PC-9 (cell line): ENCODE data around the gene TSFM. TPM values are rescaled to one million over a fixed set of nuclear protein-coding genes. Genes with fewer than 3 reads are reported as not detected.

Experiments used
- BruUV-seq: library from RNA; stranded (reverse); fragments of 400-500 nt; replicated peaks from 2 replicates; lab custom pipeline; 2021; lab: Mats Ljungman, UMichigan
- CTCF ChIA-PET: fragments of 300-600 bp; sonication (Branson Sonifier 250); formaldehyde crosslinking; loops from one replicate; lab custom pipeline; 2022; ENCODE audit warnings: antibody characterized with exemption; lab: Charles Lee
- POLR2A ChIA-PET: fragments of 300-600 bp; sonication (Branson Sonifier 250); formaldehyde crosslinking; loops from one replicate; lab custom pipeline; 2022; ENCODE audit warnings: antibody characterized with exemption; ENCODE audit not compliant: unreplicated experiment; lab: Charles Lee
- DNase-seq, 2 experiments: peaks; one replicate each; pipeline versions ENCODE4 v3.0.0 to v3.0.0-alpha.2; 2015 to 2022; ENCODE audit warnings: mixed read lengths in 1 of 2
- H2AFZ ChIP-seq: fragments of 200-600 bp; sonication (generic); 2 replicates; pipeline ENCODE4 v1.8.1; 2017; ENCODE audit warnings: antibody characterized with exemption
- H3F3A ChIP-seq: fragments of 200-600 bp; sonication (generic); 2 replicates; pipeline ENCODE4 v1.8.1; 2017; ENCODE audit warnings: antibody characterized with exemption, mild to moderate bottlenecking, low read depth; ENCODE audit not compliant: insufficient read depth
- H3K27ac ChIP-seq: fragments of 200-600 bp; sonication (generic); 2 replicates; pipeline ENCODE4 v1.6.1; 2016; ENCODE audit warnings: mixed run types
- H3K27me3 ChIP-seq: fragments of 200-600 bp; sonication (generic); 2 replicates; pipeline ENCODE4 v1.6.1; 2016; ENCODE audit warnings: low read depth, mixed run types; ENCODE audit not compliant: insufficient read depth
- H3K36me3 ChIP-seq: fragments of 200-600 bp; sonication (generic); 2 replicates; pipeline ENCODE4 v1.6.1; 2016; ENCODE audit warnings: low read depth, mixed run types
- H3K4me1 ChIP-seq: fragments of 200-600 bp; sonication (generic); replicated peaks from 2 replicates; pipeline ENCODE4 v1.6.1; 2016; ENCODE audit warnings: mixed run types; ENCODE audit not compliant: insufficient read depth
- H3K4me2 ChIP-seq: fragments of 200-600 bp; sonication (generic); 2 replicates; pipeline ENCODE4 v1.6.1; 2017; ENCODE audit warnings: mixed run types
- H3K4me3 ChIP-seq: fragments of 200-600 bp; sonication (generic); 2 replicates; pipeline ENCODE4 v1.6.1; 2016; ENCODE audit warnings: mixed run types
- H3K79me2 ChIP-seq: fragments of 200-600 bp; sonication (generic); 2 replicates; pipeline ENCODE4 v1.6.1; 2017; ENCODE audit warnings: low read depth, mixed run types
- H3K9me2 ChIP-seq: fragments of 200-600 bp; sonication (generic); 2 replicates; pipeline ENCODE4 v1.8.1; 2017; ENCODE audit warnings: mild to moderate bottlenecking; ENCODE audit not compliant: insufficient read depth
- H3K9me3 ChIP-seq: fragments of 200-600 bp; sonication (generic); 2 replicates; pipeline ENCODE4 v1.8.1; 2016; ENCODE audit warnings: low read depth; ENCODE audit not compliant: insufficient read depth
- H4K20me1 ChIP-seq: fragments of 200-600 bp; sonication (generic); 2 replicates; pipeline ENCODE4 v1.8.1; 2017; ENCODE audit not compliant: insufficient read depth
- CTCF ChIP-seq: fragments of 200-600 bp; sonication (generic); conservative IDR thresholded peaks from 2 replicates; pipeline ENCODE4 v1.6.1; 2017; ENCODE audit warnings: mixed run types, antibody characterized with exemption, mild to moderate bottlenecking, moderate library complexity
- EZH2 ChIP-seq: fragments of 200-600 bp; sonication (generic); IDR thresholded peaks from 2 replicates; pipeline ENCODE4 v1.8.0; 2017; ENCODE audit warnings: antibody characterized with exemption, low read depth
- intact Hi-C: fragments of 100-400 bp; cut with micrococcal nuclease; formaldehyde crosslinking; loops from one replicate; pipeline ENCODE4 v1.10.0; 2022; ENCODE audit not compliant: unreplicated experiment
- total RNA-seq: library from RNA; stranded (reverse); gene quantifications from 2 replicates; pipeline ENCODE4 v1.2.3, GENCODE V29; 2021

TSFM gene
- total RNA-seq, 1 experiment from 2014 or later: 44.8 TPM

- Histone ChIP-seq H3K4me3 (no peak overlapping the region), H3K27ac (no peak overlapping the region), H2AFZ (no peak overlapping the region), H3K4me1 (no peaks in the 10 kb centered on the region), H3F3A (peaks cover 5% of the 10 kb centered on the region; the same call in 1 of the 2 replicates), H4K20me1 (no peaks in the 10 kb centered on the region), H3K27me3 (peaks cover 14% of the 10 kb centered on the region), H3K4me2 (no peak overlapping the region), H3K9me3 (no peaks in the 10 kb centered on the region), H3K36me3 (no peaks in the 10 kb centered on the region), H3K79me2 (no peaks in the 10 kb centered on the region), H3K9me2 (no peaks in the 10 kb centered on the region)
- intact Hi-C loops: no loop called here
- TF ChIP-seq EZH2 (no peak), CTCF (no peak)
- POLR2A ChIA-PET: no interaction called here
- CTCF ChIA-PET: no interaction called here
- BruUV-seq: no TSS peak
- DNase-seq: no peak
Measured at GRCh38 chr12:57737467-57738460, 44.8 kb upstream of the TSFM start.

GRCh38 chr12:57738661-57739237 is 43.8 kb upstream of the TSFM start, which contains the start of gene AGAP2:
Gene AGAP2 (minus strand): TSS chr12:57738742. CDS start chr12:57738246, 496 bp downstream.
- Histone ChIP-seq H2AFZ (no peak within 1 kb of the TSS), H4K20me1 (no peaks in the 10 kb centered on the region), H3K27ac (no peak within 1 kb of the TSS), H3K36me3 (no peaks in the 10 kb centered on the region), H3K79me2 (no peaks in the 10 kb centered on the region), H3K4me2 (no peak within 1 kb of the TSS), H3K4me1 (peaks cover 2% of the 10 kb centered on the region; the same call in 1 of the 2 replicates), H3K27me3 (peaks cover 14% of the 10 kb centered on the region), H3F3A (peaks cover 7% of the 10 kb centered on the region; the same call in 1 of the 2 replicates), H3K9me2 (no peaks in the 10 kb centered on the region), H3K9me3 (no peaks in the 10 kb centered on the region), H3K4me3 (no peak within 1 kb of the TSS)
- no TSS peak for BruUV-seq
- ChIA-PET CTCF (interaction anchor here (1.0 kb wide), 1 partner anchor 280 kb away, joined by 3 read pairs; the partner anchor contains the start of gene GLI1), POLR2A (interaction anchor here (0.7 kb wide), 1 partner anchor 13 kb away, joined by 10 read pairs; no protein-coding TSS in a partner anchor)
- DNase-seq: no peak
- intact Hi-C loops: no loop called here
- no peak for TF ChIP-seq CTCF
- no peak for TF ChIP-seq EZH2

GRCh38 chr12:57739387-57739786 is 43.2 kb upstream of the TSFM start:
- H3K4me1 ChIP-seq: peaks cover 8% of the 10 kb centered on the region; the same call in 1 of the 2 replicates
- DNase-seq: no peak
- no peak overlapping the region for H2AFZ ChIP-seq
- H3K27me3 ChIP-seq: peaks cover 14% of the 10 kb centered on the region
- no TSS peak for BruUV-seq
- H3K4me2 ChIP-seq: no peak overlapping the region
- ChIA-PET POLR2A (interaction anchor here (0.7 kb wide), 1 partner anchor 12 kb away, joined by 10 read pairs; no protein-coding TSS in a partner anchor), CTCF (interaction anchor here (1.0 kb wide), 1 partner anchor 280 kb away, joined by 3 read pairs; the partner anchor contains the start of gene GLI1)
- no peak for TF ChIP-seq CTCF
- no peak for TF ChIP-seq EZH2
- intact Hi-C loops: no loop called here
- peaks cover 9% of the 10 kb centered on the region; the same call in 1 of the 2 replicates for H3F3A ChIP-seq
- no peaks in the 10 kb centered on the region for H3K9me3 ChIP-seq
- H3K9me2 ChIP-seq: no peaks in the 10 kb centered on the region
- no peak overlapping the region for H3K27ac ChIP-seq
- no peak overlapping the region for H3K4me3 ChIP-seq
- H3K79me2 ChIP-seq: no peaks in the 10 kb centered on the region
- H3K36me3 ChIP-seq: no peaks in the 10 kb centered on the region
- no peaks in the 10 kb centered on the region for H4K20me1 ChIP-seq
